Stomach (tissue), 9 donors: Measurements from ENCODE around the gene ZMIZ1. TPM values are rescaled to one million over a fixed set of nuclear protein-coding genes. Genes with fewer than 3 reads are reported as not detected.

ENCODE experiments used
- DNase-seq, 2 donors: peaks; one replicate each; pipeline versions ENCODE4 v3.0.0 to v3.0.0-alpha.2; 2013 to 2019
- H3K27ac ChIP-seq, 5 donors: fragments of 200-600 bp in 4 of 5; sonication (generic) in 4 of 5; one replicate each; pipeline ENCODE4 v1.5.1; 2013 to 2019; ENCODE audit warnings: mild to moderate bottlenecking in 1 of 5, moderate library complexity in 1 of 5
- H3K27me3 ChIP-seq, 3 donors: fragments of 200-600 bp; sonication (generic); one replicate each; pipeline ENCODE4 v1.5.1; 2017 to 2019; ENCODE audit warnings: mixed run types in 1 of 3
- H3K36me3 ChIP-seq, 4 donors: fragments of 200-600 bp; sonication (generic); 1 replicate in 3 of 4; 2 replicates in 1 of 4; pipeline ENCODE4 v1.5.1; 2016 to 2019
- H3K4me1 ChIP-seq, 4 donors: fragments of 200-600 bp; sonication (generic); one replicate each; pipeline ENCODE4 v1.5.1; 2016 to 2019
- H3K4me3 ChIP-seq, 4 donors: fragments of 200-600 bp; sonication (generic) in 3 of 4; one replicate each; pipeline ENCODE4 v1.5.1; 2016 to 2019; ENCODE audit warnings: mild to moderate bottlenecking in 1 of 4
- H3K9me3 ChIP-seq, 4 donors: fragments of 200-600 bp; sonication (generic); one replicate each; pipeline ENCODE4 v1.5.1; 2016 to 2019
- CTCF ChIP-seq, 7 experiments: fragments of 450-650 bp in 4 of 7; fragments of 200-600 bp in 3 of 7; sonication (generic) in 3 of 7; IDR thresholded peaks; one replicate each; pipeline ENCODE4 v1.5.1; 2016 to 2019; ENCODE audit warnings: antibody characterized with exemption in 7 of 7, control low read depth in 2 of 7, mild to moderate bottlenecking in 1 of 7
- EP300 ChIP-seq: sonication (generic); formaldehyde crosslinking; IDR thresholded peaks from one replicate; pipeline ENCODE4 v1.6.1; 2017; ENCODE audit warnings: antibody characterized with exemption
- POLR2A ChIP-seq, 4 donors: fragments of 450-650 bp; IDR thresholded peaks; one replicate each; pipeline ENCODE4 v1.6.1; 2016; ENCODE audit warnings: antibody characterized with exemption in 4 of 4, control low read depth in 2 of 4, mild to moderate bottlenecking in 1 of 4, moderate library complexity in 1 of 4
- POLR2AphosphoS5 ChIP-seq, 3 donors: sonication (generic); formaldehyde crosslinking; IDR thresholded peaks; one replicate each; pipeline ENCODE4 v1.6.1; 2016; ENCODE audit warnings: antibody characterized with exemption in 3 of 3
- WGBS, 5 donors: extraction: QIAGEN DNeasy Blood & Tissue Kit in 3 of 5; methylation state at CpG; one replicate each; pipeline versions ENCODE4 v1.1.5 to v1.1.7; 2013 to 2018; 5-methylcytosine and 5-hydroxymethylcytosine counted together
- intact Hi-C: fragments of 100-400 bp; cut with DNase I; formaldehyde crosslinking; loops from one replicate; pipeline ENCODE4 v1.15.1; 2023; ENCODE audit warnings: low total_unique reads
- polyA plus RNA-seq, 3 donors: library from polyadenylated mRNA; stranded (reverse); fragments of 200-250 nt; gene quantifications; one replicate each; pipeline ENCODE4 v1.2.3, GENCODE V29; 2013
- total RNA-seq, 5 donors: library from RNA; depleted of rRNA; stranded (reverse); fragments of >200 nt; gene quantifications; one replicate each; pipeline versions ENCODE4 v1.1.0 to v1.2.3, GENCODE V29; 2014 to 2016
- donor health status: healthy with polysubstance abuse.
- donor health status: Bipolar disorder and iron deficiency.
- donor health status: healthy.

The ZMIZ1 gene
- total and polyA plus RNA-seq, 8 donors = 17.7 to 103 (median 26.3) TPM

GRCh38 chr10:79074732-79075131 lies 6.0 kb downstream of the ZMIZ1 start:
- Histone ChIP-seq H3K27ac (peak overlapping the region; percentile 77 to 99 (median 98)), H3K4me3 (no peak overlapping the region), H3K9me3 (no peaks in the 10 kb centered on the region), H3K27me3 (no peaks in the 10 kb centered on the region), H3K36me3 (no peaks in the 10 kb centered on the region), H3K4me1 (peaks cover 85 to 95% (median 85%) of the 10 kb centered on the region in 4 donors)
- intact Hi-C loops = loop anchor here (10.0 kb wide), 2 partner anchors 60 to 120 kb away; no protein-coding TSS in a partner anchor
- DNase-seq = peak; percentile 65 to 86
- TF ChIP-seq EP300 = no peak
- TF ChIP-seq POLR2AphosphoS5 (IDR thresholded peaks at IDR 0.05) = no peak
- TF ChIP-seq POLR2A (IDR thresholded peaks at IDR 0.05) = no peak
- TF ChIP-seq CTCF (IDR thresholded peaks at IDR 0.05) = no peak
- 22 to 52% (median 34%) methylated on average over 3 to 4 of the region's 4 CpGs for WGBS, 5 donors

DNA sequence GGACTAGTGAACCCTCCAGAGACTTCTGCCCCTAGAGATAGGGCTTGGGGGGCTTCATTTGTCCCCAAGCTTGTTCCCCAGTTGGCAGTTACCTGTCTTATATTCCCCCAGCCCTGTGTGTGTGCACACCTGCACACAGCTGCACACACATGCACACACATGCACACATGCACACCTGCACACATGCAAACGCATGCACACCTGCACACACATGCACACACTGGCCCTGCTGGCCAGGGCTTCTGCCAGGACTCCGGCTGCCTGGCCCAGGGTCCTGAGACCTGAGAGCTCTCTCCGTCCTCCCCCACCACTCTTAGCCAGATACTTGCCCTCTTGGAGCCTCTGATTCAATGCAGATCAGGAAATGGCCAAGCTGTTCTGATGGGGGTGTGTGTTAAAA lies 6.7 kb downstream of the ZMIZ1 start:
- H3K36me3 ChIP-seq = no peaks in the 10 kb centered on the region
- no peak overlapping the region for H3K4me3 ChIP-seq
- TF ChIP-seq POLR2AphosphoS5 (IDR thresholded peaks at IDR 0.05) (no peak), EP300 (no peak), POLR2A (IDR thresholded peaks at IDR 0.05) (no peak), CTCF (IDR thresholded peaks at IDR 0.05) (no peak)
- DNase-seq = no peak
- no peaks in the 10 kb centered on the region for H3K9me3 ChIP-seq
- intact Hi-C loops = loop anchor here (10.0 kb wide), 2 partner anchors 59 to 119 kb away; no protein-coding TSS in a partner anchor
- no peaks in the 10 kb centered on the region for H3K27me3 ChIP-seq
- peaks cover 91 to 100% (median 92%) of the 10 kb centered on the region in 4 donors for H3K4me1 ChIP-seq
- H3K27ac ChIP-seq = peak overlapping the region in 4 of 5 donors; percentile 98 to 99 (median 98)
- WGBS, 5 donors = 44 to 63% (median 49%) methylated on average over 3 of the region's 3 CpGs

DNA sequence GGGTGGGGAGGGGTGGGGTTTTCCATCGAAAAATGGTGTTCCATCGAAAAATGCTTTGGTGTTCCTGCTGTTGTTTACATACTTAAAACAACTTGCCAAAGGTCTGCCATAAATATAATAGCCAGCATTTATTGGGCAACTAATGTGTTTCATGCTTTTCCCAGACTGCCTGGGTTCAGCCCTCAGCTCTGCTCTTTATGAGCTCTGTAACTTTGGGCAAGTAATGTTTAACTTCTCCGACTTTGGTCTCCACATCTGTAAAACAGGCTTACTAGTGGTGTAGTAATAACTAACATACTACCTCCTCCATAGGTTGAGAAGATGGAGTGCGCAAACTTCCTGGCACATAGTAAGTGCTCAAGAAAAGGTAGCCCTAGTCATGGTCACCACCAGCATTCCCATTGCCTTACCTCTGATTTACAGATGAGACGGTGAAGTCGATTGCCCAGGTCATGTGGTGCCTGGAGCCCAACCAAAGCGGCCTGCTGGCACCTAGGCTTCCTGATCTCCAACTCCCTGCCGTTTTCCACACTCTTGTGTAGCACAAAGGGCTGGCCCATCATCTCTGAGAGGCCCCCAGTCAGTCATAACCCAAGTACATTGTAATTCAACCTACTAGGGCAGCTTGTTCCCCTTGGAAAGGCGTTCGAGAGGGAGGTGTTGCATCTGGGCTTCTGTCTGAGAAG lies 8.9 kb downstream of the ZMIZ1 start:
- intact Hi-C loops = loop anchor here (10.0 kb wide), 2 partner anchors 57 to 117 kb away; no protein-coding TSS in a partner anchor
- TF ChIP-seq POLR2A (IDR thresholded peaks at IDR 0.05) (no peak), EP300 (no peak), POLR2AphosphoS5 (IDR thresholded peaks at IDR 0.05) (no peak), CTCF (IDR thresholded peaks at IDR 0.05) (no peak)
- H3K4me1 ChIP-seq = peaks cover 99 to 100% (median 100%) of the 10 kb centered on the region in 4 donors
- no peak overlapping the region for H3K4me3 ChIP-seq
- no peaks in the 10 kb centered on the region for H3K27me3 ChIP-seq
- no peaks in the 10 kb centered on the region for H3K9me3 ChIP-seq
- H3K27ac ChIP-seq = peak overlapping the region; percentile 16 to 99 (median 98)
- DNase-seq = no peak
- WGBS, 5 donors = 61 to 72% (median 62%) methylated on average over 10 of the region's 10 CpGs
- no peaks in the 10 kb centered on the region for H3K36me3 ChIP-seq

DNA sequence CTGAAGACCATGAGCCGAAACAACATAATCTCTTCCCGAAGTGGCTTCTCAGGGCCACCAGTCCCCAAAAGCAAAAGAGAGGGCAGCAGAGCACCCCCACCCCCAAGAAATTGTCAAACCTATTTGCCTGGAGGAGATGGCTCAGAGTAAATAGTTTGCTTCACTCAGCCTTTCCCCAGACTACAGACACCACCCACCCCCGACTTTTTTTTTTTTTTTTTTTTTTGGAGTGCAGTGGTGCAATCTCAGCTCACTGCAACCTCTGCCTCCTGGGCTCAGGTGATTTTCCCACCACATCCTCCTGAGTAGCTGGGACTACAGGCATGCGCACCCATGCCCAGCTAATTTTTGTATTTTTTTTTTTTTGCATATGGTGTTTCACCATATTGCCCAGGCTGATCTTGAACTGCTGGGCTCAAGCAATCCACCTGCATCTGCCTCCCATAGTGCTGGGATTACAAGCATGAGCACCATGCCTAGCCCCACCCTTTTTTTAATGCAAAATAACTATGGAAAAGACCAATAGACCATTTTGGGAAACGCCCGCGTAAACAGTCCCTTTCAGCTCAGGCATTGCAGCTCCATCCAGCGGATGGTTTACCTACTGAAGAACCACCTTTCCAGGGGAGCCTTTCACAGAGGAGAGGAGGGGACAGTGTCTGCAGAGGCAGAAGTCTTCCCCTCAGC lies 9.7 kb downstream of the ZMIZ1 start:
- 58 to 70% (median 67%) methylated on average over 8 of the region's 8 CpGs for WGBS, 5 donors
- no peaks in the 10 kb centered on the region for H3K27me3 ChIP-seq
- no peak overlapping the region for H3K4me3 ChIP-seq
- no peak for TF ChIP-seq POLR2A (IDR thresholded peaks at IDR 0.05)
- no peak for TF ChIP-seq EP300
- no peak for TF ChIP-seq CTCF (IDR thresholded peaks at IDR 0.05)
- TF ChIP-seq POLR2AphosphoS5 (IDR thresholded peaks at IDR 0.05) = no peak
- peaks cover 99 to 100% (median 100%) of the 10 kb centered on the region in 4 donors for H3K4me1 ChIP-seq
- no peak for DNase-seq
- intact Hi-C loops = loop anchor here (10.0 kb wide), 2 partner anchors 56 to 116 kb away; no protein-coding TSS in a partner anchor
- no peaks in the 10 kb centered on the region for H3K9me3 ChIP-seq
- peak overlapping the region; percentile 58 to 99 (median 98) for H3K27ac ChIP-seq
- H3K36me3 ChIP-seq = no peaks in the 10 kb centered on the region
